SK-N-SH treated with all-trans-retinoic acid at 6 μM for 48 hours (cell line): ENCODE measurements around the gene MEIG1.

Experiments used
- BACH2 ChIP-seq: fragments of 250-450 bp; sonication (Bioruptor Pico); IDR thresholded peaks from 2 replicates; pipeline ENCODE4 v1.9.0; 2021; ENCODE audit warnings: mild to moderate bottlenecking, borderline replicate concordance
- RARB ChIP-seq: fragments of 250-450 bp; sonication (Bioruptor Pico); IDR thresholded peaks from 2 replicates; pipeline ENCODE4 v1.8.0; 2021; ENCODE audit warnings: mild to moderate bottlenecking, moderate library complexity
- TCF4 ChIP-seq: fragments of 250-450 bp; sonication (Bioruptor Pico); IDR thresholded peaks from 2 replicates; pipeline ENCODE4 v1.8.0; 2021; ENCODE audit warnings: mild to moderate bottlenecking, moderate library complexity, borderline replicate concordance
- ZFP3 ChIP-seq: fragments of 250-450 bp; sonication (Bioruptor Pico); IDR thresholded peaks from 2 replicates; pipeline ENCODE4 v1.5.0; 2020; ENCODE audit warnings: mild to moderate bottlenecking, moderate library complexity
- ZFP30 ChIP-seq: fragments of 450-650 bp; formaldehyde crosslinking; IDR thresholded peaks from 2 replicates; pipeline ENCODE4 v1.5.0; 2022; ENCODE audit warnings: mild to moderate bottlenecking, moderate library complexity
- TF ChIP-seq, protein P1 (sequence below): fragments of 250-450 bp; sonication (Bioruptor Pico); IDR thresholded peaks from 2 replicates; pipeline ENCODE4 v1.8.0; 2020; ENCODE audit warnings: mild to moderate bottlenecking, moderate library complexity, borderline replicate concordance
- TF ChIP-seq, protein P2 (sequence below): fragments of 250-450 bp; sonication (Bioruptor Pico); IDR thresholded peaks from 2 replicates; pipeline ENCODE4 v1.5.1; 2020; ENCODE audit warnings: low read depth, mild to moderate bottlenecking, moderate library complexity
- TF ChIP-seq, protein P3 (sequence below): fragments of 250-450 bp; sonication (Bioruptor Pico); IDR thresholded peaks from 2 replicates; pipeline ENCODE4 v1.5.1; 2021; ENCODE audit warnings: mild to moderate bottlenecking, moderate library complexity
- TF ChIP-seq, protein P4 (sequence below): fragments of 250-450 bp; sonication (Bioruptor Pico); IDR thresholded peaks from 2 replicates; pipeline ENCODE4 v1.8.0; 2021; ENCODE audit warnings: low read depth, mild to moderate bottlenecking, moderate library complexity, borderline replicate concordance

DNA sequence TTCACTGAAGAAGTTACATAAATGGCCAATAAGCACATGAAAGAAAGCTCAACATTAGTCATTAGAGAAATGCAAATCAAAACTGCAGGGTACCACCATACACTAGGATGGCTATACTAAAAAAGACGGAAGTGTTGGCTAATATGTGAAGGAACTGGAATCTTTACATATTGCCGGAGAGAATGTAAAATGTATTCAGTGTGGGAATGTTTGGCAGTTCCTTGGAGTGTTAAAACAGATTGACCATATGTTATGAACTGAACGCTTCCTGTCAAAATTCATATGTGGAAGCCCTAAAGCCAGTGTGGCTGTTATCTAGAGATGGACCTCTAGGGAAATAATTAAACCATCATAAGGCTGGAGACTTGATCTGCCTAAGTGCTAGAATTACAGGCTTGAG, 47.4 kb upstream of the MEIG1 start:
- TF ChIP-seq, protein P1, sequence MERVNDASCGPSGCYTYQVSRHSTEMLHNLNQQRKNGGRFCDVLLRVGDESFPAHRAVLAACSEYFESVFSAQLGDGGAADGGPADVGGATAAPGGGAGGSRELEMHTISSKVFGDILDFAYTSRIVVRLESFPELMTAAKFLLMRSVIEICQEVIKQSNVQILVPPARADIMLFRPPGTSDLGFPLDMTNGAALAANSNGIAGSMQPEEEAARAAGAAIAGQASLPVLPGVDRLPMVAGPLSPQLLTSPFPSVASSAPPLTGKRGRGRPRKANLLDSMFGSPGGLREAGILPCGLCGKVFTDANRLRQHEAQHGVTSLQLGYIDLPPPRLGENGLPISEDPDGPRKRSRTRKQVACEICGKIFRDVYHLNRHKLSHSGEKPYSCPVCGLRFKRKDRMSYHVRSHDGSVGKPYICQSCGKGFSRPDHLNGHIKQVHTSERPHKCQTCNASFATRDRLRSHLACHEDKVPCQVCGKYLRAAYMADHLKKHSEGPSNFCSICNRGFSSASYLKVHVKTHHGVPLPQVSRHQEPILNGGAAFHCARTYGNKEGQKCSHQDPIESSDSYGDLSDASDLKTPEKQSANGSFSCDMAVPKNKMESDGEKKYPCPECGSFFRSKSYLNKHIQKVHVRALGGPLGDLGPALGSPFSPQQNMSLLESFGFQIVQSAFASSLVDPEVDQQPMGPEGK, result no peak
- TF ChIP-seq RARB (CRISPR knock-in tag) (no peak), TCF4 (CRISPR knock-in tag) (no peak), ZFP3 (CRISPR knock-in tag) (no peak), ZFP30 (CRISPR knock-in tag) (no peak), BACH2 (CRISPR knock-in tag) (no peak)
- TF ChIP-seq, protein P2, sequence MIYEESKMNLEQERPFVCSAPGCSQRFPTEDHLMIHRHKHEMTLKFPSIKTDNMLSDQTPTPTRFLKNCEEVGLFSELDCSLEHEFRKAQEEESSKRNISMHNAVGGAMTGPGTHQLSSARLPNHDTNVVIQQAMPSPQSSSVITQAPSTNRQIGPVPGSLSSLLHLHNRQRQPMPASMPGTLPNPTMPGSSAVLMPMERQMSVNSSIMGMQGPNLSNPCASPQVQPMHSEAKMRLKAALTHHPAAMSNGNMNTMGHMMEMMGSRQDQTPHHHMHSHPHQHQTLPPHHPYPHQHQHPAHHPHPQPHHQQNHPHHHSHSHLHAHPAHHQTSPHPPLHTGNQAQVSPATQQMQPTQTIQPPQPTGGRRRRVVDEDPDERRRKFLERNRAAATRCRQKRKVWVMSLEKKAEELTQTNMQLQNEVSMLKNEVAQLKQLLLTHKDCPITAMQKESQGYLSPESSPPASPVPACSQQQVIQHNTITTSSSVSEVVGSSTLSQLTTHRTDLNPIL, result no peak
- TF ChIP-seq, protein P3, sequence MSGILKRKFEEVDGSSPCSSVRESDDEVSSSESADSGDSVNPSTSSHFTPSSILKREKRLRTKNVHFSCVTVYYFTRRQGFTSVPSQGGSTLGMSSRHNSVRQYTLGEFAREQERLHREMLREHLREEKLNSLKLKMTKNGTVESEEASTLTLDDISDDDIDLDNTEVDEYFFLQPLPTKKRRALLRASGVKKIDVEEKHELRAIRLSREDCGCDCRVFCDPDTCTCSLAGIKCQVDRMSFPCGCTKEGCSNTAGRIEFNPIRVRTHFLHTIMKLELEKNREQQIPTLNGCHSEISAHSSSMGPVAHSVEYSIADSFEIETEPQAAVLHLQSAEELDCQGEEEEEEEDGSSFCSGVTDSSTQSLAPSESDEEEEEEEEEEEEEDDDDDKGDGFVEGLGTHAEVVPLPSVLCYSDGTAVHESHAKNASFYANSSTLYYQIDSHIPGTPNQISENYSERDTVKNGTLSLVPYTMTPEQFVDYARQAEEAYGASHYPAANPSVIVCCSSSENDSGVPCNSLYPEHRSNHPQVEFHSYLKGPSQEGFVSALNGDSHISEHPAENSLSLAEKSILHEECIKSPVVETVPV (CRISPR knock-in tag), result no peak
- TF ChIP-seq, protein P4, sequence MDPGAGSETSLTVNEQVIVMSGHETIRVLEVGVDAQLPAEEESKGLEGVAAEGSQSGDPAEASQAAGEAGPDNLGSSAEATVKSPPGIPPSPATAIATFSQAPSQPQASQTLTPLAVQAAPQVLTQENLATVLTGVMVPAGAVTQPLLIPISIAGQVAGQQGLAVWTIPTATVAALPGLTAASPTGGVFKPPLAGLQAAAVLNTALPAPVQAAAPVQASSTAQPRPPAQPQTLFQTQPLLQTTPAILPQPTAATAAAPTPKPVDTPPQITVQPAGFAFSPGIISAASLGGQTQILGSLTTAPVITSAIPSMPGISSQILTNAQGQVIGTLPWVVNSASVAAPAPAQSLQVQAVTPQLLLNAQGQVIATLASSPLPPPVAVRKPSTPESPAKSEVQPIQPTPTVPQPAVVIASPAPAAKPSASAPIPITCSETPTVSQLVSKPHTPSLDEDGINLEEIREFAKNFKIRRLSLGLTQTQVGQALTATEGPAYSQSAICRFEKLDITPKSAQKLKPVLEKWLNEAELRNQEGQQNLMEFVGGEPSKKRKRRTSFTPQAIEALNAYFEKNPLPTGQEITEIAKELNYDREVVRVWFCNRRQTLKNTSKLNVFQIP, result no peak
